GM12872 (cell line): Measurements from ENCODE around the gene TRIM52.

Experiments
- CTCF ChIP-seq: IDR thresholded peaks from 3 replicates; pipeline ENCODE4 v1.5.1; 2011; ENCODE audit warnings: low read depth, mild to moderate bottlenecking, low read length, moderate library complexity; ENCODE audit not compliant: insufficient read depth

TRIM52 gene

DNA sequence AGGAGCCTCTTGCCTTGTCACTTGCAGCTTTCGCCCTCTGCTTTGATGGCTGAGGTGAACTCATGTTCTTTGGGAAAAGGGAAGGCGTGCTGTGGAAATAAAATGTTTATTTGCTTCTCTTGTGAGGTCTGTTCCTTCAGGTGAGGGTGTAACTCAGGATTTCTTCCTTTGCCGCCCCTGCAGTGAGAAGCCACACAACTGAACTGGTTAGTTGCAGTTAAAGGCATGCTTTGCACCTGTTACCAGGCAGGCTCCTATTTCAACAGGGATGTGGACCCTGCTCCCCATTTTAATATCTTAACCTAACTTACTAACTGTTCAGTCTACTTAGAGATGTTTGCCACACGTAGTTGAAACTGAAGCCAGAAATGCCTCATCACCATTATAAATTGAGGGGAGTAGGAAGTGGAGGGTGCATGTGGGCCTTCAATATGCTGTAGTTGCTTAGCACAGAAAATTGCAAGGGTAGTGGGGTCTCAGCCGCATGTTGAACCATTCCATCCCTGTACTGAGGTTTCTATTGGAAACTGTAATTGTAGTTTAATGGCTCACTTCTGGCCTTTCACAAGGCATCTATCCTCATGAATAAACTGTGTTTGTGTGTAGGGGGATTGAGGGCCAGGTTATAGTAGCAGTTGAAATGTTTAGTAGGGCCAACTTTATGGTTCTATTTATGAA is 25.1 kb downstream of the TRIM52 start:
- no peak for TF ChIP-seq CTCF

DNA sequence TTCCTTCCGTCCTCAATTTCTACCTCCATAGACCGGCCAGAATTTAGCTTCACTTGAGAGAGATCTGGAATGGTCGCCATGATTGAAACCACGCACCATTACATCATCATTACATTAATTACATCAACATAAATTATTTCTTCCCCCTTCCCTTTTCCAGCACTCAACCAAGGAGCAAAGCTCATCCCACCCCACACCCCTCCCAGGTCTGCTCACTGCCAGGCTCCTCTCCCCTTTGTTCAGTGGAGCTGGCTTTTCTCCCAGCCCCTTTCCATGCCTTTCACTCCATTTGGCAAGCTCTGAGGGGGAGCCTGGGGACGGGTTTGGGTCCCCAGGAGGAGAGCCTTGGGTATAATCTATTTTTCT is 25.6 kb downstream of the TRIM52 start:
- TF ChIP-seq CTCF: no peak

- TF ChIP-seq CTCF: no peak
Observed at GRCh38 chr5:181234455-181235306, 26.3 kb downstream of the TRIM52 start.

GRCh38 chr5:181233801-181234454 is 27.0 kb downstream of the TRIM52 start:
- no peak for TF ChIP-seq CTCF

DNA sequence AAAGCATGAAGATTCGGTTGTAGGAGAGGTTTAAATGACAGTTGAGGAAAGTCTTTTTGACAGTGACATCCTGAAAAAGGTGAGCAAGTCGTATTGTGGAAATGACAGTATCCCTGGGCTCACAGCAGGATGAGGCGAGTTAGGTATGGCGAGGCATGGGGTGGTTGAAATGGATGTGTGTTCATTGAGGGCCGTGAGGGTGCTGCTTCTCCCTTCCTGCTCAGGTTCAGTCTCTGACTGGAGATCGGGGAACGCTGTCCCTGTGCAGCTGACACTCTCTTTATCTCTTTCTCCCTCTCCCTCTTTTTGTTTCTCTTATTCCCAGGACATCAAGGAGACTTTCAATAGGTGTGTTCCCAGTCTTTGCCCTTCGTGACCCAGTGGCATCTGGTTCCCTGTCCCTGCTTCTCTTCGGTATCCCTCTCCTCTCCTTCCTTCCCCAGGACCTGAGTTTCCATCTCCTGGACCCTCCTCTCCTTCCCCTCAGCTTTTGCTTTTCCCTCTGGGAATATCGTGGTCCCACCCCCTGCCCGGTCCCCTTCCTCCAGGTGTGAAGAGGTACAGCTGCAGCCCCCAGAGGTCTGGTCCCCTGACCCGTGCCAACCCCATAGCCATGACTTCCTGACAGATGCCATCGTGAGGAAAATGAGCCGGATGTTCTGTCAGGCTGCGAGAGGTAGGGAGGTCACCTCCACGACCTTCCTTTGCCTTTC is 27.7 kb downstream of the TRIM52 start:
- TF ChIP-seq CTCF: no peak

- no peak for TF ChIP-seq CTCF
Observed at GRCh38 chr5:181232593-181232992, 28.4 kb downstream of the TRIM52 start.

DNA sequence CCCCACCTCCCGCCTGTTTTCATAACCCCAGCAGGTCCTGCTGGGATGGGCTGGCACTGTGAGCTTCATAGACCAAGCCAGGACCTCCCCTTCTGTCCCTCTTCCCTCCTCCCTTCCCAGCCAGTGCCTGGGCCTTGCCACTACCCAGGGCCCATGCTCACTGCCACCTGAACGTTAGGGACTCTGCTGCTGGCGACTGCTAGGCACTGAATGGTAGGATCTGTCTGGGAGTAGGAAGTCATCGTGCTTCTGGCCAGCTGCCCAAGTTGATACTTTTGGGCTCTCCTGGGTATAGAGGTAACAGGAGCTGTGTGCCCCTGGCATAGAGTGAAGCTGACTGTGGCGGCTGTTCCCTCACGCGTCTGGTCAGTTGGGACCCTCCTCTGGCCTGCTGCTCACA is 29.5 kb downstream of the TRIM52 start:
- TF ChIP-seq CTCF: no peak
